ENCODE results near the gene CD81.
A peak's percentile ranks its signal among the peaks of the same experiment; 100 is the strongest.

The CD81 gene

DNA sequence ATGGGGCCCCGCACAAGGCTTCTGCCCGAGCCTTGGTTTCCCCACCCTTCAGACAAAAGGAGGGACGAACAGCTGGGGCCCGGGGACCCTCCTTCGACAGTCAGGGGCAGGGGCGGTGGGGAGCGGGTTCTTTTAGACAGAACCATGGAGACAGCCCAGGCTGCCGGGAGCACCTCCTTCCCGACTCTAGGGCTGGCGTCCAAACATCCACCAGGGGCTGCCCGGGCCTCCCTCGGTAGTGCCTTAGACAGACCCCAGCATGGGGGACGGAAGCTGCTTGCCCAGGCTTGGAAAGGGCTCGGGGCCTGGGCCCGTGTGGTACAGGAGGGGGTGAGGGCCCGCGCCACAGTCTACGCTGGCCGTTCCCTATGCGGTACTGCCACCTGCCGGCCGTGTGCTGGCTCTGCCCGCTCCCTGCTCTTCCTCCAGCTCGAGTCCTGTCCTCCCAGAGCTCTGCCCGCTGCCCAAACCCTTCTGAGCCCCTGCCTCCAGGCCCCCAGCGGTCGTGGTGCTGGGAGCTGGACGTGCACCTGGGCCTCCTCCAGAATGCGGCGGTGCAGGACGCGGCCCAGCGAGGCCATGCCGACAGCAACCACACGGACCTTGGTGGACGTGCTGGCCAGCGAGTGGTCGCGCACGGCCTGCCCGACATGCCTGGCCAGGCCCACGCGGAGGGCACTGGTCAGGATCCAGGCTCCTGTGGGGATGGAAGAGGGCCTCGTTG, 43.6 kb downstream of the CD81 start:
- peak; percentile 85 for DNase-seq (ENCODE audit: low read depth, low spot score)

DNA sequence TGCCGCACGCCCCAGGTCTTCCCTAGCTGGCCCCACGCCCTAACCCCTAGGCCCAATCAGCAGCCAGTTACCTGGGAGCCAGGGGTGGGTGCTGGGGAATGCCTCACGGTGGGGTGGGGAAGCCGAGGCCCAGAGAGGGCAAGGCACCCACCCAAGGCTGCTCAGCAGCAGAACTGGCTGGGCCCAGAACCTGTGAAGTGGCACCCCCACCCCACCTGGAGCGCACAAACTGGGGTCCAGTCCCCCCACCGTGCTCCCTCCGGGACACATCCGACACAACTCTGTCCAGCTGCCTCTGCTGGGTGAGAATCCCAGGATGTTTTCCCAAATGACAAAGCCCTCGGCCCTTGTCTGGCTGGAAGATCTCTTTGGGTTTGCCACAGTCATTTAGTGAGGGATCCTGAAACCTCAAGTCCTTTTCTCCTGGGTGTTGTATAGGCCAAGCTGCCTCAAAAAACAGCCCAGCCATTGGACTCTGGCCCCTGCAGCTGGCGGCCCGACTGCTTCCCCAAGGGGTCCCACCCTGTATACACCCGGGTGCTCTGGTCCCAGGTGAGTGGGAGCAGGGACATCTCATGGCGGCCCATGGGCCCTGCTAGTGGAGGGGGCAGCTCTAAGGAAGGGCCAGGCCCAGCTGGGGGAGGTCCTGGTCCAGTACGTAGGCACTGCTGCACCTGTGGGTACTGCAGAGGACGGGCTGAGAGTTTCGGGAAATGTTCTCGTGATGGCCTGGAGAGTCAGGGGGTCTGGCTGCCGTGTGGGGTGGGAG, 44.3 kb downstream of the CD81 start:
- DNase-seq (ENCODE audit: low read depth, low spot score), result no peak

DNA sequence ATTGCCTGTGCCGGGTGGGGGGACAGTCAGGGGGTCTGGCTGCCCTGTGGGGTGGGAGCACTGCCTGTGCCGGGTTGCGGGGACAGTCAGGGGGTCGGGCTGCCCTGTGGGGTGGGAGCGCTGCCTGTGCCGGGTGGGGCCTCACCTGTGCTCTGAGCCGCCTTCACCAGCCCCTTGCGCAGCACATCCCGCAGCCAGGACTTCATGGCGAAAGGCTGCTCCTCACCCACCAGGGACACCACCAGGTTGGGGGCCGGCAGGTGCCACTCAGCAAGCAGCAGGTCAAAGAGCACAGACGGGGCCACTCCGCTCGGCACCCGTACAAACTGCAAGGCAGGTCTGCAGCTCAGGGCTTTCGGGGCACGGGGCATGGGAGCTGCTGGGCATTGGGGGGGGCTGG, 44.9 kb downstream of the CD81 start:
- DNase-seq (ENCODE audit: low read depth, low spot score), result no peak

DNA sequence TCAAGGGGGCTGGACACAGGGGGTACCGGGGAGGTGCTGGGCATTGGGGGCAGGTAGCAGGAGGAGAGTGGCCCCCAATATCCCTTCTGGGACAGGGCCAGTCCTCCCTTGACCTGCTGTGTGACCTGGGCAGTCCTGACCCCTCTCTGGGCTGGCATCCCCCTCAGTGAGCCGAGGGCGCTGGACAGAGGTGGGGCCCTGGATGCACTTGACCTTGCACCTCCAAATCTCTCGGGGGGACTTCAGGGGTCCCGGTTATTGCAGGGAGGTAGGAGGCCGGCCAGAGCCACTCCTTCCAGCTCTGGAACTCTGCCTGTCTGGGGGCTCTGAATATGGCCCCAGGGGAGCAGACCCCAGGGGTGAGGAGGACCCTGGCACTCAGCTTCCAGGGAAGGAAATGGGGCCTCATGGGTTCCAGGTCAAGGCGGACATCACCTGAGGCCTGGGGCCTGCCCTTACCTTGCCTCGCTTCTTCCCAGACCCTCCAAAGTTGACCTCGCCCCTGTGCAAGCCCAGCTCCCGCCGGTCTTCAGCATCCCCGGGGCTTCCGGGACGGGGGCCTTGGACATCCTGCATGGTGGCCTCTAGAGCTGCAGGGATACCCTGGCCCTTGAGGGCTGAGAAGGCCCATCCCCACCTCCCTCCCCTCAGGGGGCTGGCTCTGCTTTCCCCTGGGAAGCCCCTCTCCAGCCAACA, 45.5 kb downstream of the CD81 start:
- no peak for DNase-seq (ENCODE audit: low read depth, low spot score)

DNA sequence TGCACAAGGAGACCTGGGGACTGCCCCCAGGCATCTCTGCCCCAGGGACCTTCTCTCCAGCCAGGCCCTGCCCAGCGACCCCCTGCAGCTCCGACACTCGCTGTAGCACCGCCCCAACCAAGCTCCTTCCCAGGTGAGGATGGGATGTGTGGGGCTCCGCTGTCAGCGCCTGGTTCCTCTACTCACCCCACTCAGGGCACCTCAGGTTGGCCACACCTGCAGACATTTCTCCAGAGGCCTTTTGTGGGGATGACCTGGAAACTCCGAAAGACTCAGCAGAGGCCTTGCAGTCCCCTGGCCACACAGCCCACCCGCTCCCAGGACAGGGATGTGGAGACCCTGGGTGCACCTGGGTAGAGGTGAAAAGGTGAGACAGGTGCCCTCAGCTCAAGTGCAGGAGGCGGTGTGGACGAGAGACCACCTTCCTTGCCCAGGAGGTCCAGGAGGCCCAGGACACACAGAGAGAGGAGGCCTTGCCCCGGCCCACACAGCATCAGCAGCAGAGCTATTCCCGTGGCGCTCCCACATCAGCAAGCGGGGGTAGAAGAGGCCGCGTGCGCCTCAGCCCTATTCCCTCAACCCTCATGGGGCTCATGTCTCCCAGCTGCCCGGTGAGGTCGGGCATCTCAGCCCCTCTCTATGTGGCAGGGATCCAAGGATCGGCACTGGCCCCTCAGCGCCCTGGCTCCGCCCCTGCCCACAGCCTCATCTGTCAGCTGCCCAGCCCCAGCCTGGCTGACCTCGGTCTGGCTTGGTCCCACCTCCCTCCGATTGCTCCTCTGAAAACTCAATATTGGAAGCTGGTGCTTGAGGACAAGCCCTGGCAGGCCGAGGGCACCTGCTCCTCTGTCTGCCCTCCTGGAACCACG, 46.3 kb downstream of the CD81 start:
- no peak for DNase-seq (ENCODE audit: low read depth, low spot score)

DNA sequence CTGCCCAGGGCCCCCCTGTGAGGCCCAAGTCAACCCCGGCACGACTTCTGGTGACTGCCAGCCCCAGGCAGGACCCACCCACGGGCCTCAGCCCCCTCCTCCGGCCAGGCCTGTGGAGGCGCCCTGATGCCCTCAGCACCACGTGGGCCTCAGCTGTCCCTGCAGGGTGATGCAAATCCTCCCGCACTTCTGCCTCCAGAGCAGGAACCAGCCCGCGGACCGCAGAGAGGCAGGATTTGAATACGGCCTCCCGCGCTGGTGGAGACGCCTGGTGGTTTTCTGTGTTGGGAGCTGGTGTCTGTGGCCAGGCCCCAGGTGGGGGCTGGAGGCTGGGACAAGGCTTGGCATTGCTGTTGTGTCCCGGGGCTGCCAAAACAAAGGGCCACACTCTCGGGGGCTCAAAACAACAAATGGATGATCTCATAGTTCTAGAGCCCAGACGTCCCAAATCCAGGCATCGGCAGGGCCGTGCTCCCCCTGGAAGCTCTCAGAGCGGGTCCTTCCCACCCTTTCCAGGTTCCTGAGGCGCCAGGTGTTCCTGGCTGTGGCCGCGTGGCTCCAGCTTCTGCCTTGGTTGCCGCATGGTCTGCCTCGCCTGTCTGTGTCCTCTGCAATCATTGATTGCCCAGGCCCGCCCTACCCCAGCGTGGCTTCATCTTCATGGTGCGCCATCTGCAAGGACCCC, 47.8 kb downstream of the CD81 start:
- no peak for DNase-seq (ENCODE audit: low read depth, low spot score)

DNA sequence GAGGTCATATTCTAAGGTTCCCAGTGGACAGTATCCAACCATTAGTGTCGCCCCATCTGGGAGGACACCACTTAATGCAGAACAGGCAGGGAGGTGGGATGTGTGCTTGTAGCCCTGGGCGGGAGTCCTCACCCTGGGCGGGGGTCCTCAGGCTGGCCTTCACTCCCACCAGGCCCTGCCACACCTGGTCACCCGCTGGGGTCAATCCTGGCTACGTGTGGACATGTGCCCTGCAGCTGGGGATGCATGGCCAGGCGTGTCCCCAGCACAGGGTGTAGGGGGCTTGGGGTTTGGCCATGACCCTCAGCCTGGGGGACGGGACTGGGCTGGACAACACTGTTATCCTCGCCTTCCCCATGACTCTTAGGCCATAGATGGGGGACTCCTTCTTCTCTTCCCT, 48.4 kb downstream of the CD81 start:
- no peak for DNase-seq (ENCODE audit: low read depth, low spot score)

DNA sequence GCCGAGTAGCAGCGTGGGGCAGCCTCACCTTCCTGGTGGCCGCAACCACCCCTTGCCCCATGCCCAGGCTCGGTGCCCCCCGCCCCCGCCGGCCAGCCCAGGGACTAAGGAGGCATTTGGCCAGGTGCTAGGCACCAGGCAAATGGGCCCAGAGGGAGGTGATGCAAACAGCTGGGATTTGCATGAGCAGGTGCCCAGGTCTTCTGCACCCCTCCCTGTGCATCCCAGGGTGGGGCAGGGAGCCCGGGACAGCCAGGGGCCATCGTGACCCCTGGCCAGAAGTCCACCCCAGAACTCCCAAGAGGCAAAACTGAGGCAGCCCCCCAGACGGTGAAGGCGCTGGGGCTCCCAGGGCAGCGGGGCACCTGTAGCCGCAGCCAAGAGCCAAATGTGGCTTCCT, 49.1 kb downstream of the CD81 start:
- DNase-seq (ENCODE audit: low read depth, low spot score), result no peak

DNA sequence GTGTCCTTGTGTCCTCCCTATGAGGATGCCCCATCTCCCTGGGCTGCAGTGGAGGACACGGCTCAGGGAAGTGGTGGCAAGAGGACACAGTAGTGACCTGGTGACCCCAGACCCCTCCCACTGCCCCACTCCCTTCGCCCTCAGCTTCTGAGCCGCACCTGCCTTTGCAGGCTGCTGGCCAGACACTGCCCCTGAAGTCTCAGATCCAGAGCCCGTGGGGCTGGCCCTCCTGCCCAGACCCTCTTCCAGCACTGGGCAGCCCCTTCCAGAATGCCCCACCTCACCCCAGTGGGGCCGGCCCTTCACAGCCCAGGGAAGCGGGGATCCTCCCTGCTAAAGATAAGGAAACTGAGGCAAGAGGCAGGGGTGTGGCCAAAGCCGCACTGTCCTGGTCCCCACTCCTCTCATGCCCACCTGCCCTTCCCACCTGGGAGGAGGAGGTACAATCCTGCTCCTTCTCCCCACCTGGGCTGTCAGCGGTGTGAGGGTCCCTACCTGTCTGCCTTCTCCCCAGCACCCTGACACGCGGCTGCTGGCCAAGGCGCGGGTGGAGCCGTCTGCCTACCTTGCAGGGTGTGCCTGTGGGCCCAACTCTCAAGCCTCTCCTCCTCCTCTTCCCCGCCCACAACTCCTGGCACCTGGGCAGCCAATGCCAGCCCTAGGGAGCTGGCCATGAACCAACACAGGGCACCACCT, 49.9 kb downstream of the CD81 start:
- DNase-seq (ENCODE audit: low read depth, low spot score), result no peak

DNA sequence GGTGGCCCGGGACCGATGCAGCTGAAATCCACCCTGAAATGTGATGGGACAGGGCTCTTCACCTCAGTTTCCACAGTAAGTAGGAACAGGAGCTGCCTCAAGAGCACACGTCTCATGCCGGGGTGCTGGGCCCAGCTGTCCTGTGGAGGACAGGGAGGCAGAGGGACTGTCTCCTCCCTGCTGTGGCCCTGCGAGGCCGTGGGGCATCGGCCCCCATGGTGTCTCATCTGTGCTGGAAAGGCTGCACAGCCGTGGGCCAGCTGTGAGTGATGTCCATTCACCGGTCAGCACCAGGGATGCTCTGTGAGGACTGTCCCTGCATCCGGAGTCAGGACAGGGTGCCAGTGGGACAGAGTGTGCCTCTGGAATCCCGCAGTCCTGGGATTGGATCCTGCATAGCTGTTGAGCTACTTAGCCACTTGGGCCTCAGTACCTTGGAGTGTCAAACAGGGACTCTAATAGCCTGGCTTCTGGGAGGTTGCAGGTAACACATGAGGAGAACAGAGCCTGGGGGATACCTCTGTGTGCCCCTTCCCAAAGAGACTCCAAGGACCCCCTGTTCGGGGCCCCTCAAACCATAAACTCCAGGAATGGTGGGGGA, 50.7 kb downstream of the CD81 start:
- DNase-seq (ENCODE audit: low read depth, low spot score), result no peak

DNA sequence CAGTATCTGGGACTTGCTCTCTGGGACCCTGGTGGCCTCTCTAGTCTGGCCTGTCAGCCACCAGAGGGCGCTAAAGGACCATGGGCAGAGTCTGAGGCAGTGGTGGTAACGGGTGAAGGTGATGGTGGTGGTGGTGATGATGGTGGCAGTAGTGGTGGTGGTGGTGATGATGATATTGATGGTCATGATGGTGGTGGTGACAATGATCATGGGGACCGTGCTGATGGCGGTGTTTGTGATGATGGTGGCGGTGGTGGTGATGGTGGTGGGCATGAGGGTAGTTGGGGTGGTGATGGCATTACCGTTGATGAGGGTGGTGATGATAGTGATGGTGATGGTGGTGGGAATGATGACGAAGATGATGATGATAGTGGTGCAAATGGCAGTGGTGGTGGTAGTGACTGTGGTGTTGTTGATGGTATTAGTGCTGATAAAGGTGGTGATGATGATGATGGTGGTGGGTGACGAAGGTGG, 51.2 kb downstream of the CD81 start:
- peak; percentile 74 for DNase-seq (ENCODE audit: low read depth, low spot score)

DNA sequence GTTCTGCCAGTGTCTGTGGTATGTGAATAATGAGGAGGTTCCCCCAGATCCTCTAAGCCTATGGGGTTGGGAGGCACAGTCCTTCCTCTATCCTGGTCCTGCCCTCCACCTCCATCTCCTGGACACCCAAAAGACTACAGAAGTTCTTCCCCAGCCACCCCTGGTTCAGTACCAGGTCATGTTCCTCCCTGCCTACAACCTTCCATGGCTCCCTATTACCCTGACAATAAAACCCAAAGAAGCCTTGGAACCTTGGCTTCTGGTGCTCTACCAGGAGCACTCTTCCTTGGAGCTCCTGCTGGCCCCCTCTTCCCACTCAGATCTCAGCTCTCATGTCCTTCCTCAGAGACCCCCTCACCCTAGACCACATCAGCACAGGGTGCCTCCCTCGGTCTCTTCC, 54.3 kb downstream of the CD81 start:
- DNase-seq (ENCODE audit: low read depth, low spot score), result no peak

DNA sequence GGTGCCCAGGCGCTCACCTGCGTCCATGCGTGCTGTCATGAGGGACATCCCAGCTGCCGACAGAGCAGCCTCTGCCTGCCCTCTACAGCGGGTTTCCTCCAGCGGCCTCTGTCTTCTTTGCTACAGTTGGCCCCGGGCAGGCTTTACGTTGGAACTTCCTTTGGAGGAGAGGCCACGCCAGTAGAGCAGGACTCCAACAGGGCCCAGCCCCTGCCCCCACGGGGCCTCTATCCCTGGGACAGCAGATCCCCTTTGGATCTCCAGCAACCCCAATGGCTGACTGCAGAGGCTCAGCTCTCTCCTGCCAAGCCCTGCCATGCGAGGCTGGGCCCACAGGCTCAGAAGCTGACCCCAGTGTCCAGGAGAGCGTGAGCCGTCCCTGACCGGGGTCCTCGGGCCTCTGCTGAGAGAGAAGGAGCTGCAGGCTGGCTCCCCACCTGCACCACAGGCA, 55.1 kb downstream of the CD81 start:
- no peak for DNase-seq (ENCODE audit: low read depth, low spot score)

DNA sequence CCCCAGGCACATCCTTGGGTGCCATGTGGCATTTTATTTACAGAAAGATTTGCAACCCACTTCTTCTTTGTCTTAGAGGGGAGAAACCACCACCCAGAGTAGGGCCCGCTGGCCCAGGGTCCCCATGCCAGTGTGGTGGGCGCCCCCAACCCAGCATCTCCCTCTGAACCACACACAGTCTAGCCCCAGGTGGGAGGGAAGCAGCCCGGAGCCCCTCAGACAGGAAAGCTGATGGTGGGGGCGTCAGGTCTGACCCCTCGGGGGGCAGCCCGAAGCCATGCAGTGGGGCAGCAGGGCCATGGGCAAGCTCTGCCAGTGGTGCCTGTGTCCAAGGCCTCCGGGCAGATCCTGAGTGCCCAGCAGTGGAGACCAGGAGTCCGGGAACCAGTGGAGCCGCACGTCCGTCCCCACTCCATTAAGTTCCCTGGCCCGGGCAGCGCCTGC, 55.5 kb downstream of the CD81 start:
- DNase-seq (ENCODE audit: low read depth, low spot score), result no peak

DNA sequence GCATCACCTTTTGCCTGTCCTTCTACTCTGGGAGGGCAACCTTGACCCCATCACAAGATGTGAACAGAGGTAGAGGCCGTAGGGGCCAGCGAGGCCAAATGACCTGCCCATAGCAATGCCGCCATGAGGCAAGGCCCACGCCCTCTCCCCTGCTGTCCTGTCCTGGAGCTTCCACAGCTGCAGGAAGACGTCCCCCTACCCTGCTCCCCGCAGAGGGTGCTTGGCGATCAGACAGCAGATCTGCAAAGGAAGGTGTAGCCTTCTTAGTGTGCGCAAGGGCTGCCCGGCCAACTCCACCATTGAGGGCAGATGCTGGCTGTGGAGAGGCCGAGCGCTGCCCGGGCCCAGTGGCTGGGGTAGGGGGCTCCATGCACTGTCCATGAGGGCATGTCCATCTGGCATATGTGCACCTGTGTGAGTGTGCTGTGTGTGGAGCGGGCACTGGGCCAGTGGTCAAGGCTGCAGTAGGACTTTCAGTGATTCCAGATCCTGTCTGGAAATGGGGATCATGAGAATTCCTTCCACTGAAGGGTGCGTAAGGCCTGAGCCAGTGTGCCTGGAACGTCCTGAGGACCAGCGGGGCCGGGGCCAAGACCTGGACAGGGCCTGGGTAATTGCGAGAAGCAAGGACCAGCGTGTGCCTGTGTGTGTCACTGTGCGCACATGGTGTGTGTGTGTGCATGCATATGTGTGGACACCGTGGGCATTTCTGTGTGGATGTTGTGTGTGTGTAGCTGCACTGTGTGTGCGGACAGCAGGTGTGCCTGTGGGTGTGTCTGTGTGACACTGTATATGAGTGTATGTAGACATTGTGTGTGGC, 56.2 kb downstream of the CD81 start:
- no peak for DNase-seq (ENCODE audit: low read depth, low spot score)

DNA sequence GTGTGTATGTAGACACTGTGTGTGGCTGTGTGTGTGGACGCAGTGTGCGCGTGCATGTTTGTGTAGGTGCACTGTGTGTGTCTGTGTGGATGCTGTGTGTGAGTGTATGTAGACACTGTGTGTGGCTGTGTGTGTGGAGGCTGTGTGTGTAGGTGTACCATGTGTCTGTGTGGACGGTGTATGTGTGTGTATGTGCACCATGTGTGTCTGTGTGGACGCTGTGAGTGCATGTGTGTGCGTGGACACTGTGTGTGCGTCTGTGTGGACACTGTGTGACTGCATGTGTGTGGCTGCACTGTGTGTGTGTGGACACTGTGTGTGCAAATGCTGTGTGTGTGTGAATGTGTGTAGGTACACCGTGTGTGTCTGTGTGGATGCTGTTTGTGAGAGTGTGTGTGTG, 56.9 kb downstream of the CD81 start:
- no peak for DNase-seq (ENCODE audit: low read depth, low spot score)

DNA sequence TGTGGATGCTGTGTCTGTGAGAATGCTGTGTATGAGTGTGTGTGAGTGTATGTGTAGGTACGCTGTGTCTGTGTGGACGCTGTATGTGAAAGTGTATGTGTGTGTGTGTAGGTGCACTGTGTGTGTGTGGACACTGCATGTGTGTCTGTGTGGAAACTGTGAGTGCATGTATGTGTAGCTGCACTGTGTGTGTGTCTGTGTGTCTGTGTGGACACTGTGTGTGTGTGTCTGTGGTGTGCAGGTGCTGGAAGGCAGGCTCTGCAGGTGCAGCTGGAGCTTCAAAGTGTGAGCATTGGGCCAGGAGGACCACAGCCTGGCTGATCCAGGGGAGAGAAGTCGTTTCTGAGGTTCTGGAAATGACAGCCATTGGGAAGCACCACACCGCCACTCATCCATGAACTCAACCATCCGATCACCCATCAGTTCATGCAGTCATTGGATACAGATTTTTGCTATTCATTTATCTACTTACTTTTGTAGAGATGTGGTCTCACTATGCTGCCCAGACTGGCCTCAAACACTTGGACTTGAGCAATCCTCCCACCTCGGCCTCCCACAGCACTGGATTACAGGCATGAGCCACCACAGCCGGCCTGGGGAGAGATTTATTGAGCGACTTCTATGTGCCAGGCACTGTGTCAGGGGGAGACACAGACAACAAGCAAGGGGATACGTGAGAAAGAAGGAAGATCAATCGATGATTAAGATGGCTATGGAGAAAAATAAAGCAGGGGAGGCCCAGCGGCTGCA, 57.6 kb downstream of the CD81 start:
- DNase-seq (ENCODE audit: low read depth, low spot score), result no peak

DNA sequence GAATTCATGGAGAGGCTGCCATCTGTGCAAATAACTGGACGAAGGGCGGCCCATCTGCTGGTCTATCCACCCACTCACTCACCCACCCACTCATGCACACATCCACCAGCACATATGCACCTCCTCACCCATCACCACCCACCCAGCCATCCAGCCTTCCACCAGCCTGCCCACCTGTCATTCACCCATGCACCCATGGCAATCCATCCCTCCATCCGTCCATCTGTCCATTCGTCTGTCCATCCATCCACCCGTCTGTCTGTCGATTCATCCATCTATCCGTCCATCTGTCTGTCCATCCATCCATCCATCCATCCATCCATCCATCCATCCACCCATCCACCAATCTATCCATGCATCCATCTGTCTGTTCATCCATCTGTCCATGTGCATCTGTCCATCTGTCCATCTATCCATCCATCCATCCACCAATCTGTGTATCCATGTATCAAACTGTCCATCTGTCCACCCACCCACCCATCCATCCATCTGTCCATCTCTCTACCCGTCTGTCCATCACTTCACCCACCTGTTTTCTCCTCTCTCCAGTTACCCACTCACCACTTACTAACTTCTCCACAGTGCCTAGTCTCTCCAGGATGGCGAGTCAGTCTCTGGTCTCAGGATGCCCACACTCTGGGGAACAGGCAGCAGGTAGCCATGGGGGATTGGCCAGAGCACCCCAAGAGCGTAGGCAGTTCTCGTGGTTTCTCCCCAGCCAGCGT, 58.3 kb downstream of the CD81 start:
- DNase-seq (ENCODE audit: low read depth, low spot score), result no peak

All from astrocyte of the hippocampus (primary cell).